HG02981 (cell line): ENCODE measurements around the gene TMEM263.
"Not testable (repeated sequence)": the region's sequence is repeated elsewhere in the genome, so short reads cannot be mapped to it uniquely, and the experiment has no call there.

ENCODE experiments used
- ATAC-seq: cut with Tn5 transposase; IDR thresholded peaks from one replicate; pipeline ENCODE4 v1.9.1; 2021; ENCODE audit warnings: mild to moderate bottlenecking, moderate library complexity; ENCODE audit not compliant: unreplicated experiment

TMEM263 gene

DNA sequence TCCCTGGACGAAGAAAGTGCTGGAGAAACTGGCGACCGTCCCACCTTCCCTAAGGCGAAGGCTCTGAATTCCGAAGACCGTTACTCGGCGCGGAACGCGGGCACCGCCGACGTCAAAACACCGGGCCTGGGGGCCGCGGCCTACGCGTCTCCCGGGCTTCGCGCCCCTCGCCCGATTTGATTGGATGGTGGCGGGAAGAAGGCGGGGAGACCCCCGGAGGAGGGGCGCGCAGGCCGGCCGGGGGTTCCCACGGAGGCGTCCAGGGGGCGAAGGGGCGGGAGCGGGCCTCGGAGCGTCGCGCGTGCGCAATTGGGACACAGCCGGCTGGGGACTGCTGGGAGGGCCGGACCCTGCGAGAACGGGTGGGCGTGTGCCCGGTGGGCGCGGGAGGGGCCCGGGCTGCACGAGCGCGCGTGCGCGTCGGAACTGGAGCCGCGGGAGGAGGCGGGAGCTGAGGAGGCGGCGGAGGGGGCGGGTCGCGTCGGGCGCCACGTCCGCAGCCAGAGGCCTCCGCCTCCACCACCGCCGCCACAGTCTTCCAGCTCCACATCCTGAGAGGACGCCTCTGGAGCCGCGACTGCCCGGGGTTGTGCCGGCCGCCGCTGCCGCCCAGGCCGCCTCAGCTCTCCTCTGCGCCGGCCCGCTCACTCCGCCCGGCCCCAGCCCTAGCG lies at the start of gene TMEM263:
TMEM263 (plus strand) TSS at position 531 of the 671 bp plus-strand sequence. CDS start 11,210 bp downstream, outside the sequence.
- peak; percentile 75 for ATAC-seq

DNA sequence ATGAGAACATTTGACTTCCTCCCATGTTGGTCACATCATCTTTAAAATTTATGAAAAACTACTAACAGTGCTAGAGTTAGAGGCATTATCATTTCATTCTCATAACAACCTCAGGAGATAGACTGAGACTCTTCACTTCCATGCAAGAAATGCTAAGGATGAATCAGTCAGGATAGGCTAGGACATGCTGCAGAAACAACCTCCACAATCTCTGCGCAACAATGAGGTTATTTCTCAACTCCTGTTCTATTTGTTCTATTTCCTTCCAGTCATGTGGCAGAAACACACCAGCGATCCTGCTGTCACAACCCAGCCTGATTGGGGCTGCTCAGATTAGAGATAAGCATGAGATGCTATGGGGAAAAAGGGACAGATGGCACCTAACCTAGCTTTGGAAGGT lies 49.0 kb upstream of the TMEM263 start:
- no peak for ATAC-seq

DNA sequence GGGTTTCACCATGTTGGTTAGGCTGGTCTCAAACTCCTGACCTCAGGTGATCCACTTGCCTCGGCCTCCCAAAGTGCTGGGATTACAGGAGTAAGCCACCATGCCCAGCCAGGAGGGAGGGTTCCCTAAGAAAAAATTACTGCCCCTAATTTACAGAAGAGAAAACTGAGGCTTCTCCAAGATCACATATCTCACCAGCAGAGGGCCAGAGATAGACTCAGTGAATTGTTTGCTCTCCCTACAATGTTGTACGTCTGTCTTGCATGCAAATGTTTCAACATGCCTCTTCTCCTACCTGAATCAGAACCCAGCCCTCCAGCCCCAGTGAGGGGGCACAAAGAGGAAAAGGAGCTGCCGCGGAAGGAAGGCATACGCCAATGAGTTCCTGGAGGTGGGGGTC lies 48.3 kb upstream of the TMEM263 start:
- ATAC-seq = no peak

DNA sequence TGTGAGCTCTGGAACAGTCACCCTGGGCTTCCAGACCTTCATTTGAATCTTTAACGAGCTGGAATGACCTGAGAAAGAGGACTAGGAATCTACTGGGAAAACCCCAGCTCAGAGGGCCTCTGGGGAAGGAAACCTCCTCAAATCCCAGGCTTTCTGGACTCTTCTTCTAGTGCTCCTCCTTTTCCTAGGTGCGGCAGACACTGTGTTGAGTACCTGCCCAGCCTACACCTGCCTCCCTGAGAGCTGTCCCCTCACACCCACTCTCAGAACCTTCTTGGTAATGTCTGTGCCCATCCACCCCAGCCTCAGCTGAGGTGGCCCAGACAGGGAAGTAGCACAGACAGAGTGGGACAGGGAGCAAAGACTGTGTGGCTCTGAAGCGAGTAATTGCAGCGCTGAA lies 47.9 kb upstream of the TMEM263 start:
- no peak for ATAC-seq

DNA sequence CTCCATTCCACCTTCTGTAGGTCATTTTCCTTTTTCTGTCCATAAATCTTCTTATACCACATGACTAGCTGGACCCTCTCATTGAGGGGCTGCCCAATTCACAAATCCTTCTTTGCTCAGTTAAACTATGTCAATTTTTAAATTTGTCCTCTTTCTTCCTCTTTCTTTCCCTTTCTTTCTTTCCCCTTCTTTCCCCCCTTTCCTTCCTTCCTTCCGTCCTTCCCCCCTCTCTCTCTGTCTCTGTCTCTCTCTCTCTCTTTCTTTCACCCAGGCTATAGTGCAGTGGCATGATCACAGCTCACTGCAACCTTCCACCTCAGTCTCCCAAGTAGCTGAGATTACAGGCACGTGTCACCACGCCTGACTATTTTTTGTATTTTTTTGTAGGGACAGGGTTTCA lies 47.1 kb upstream of the TMEM263 start:
- ATAC-seq = no peak

DNA sequence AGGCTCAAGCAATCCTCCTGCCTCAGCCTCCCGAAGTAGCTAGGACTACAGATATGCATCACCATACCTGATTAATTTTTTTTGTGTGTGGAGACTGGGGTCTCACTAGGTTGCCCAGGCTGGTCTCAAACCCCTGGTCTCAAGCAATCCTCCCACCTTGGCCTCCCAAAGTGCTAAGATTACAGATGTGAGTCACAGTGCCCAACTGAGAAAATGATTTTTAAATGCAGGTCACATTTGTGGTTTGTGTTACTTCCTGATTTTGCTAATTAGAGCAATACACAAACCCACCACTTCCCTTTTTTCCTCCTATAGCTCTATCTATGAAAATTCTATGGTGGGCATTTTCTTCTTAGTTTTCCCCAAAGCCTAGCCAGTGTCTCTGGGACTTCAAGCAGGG lies 45.5 kb upstream of the TMEM263 start:
- ATAC-seq = peak; percentile 65

DNA sequence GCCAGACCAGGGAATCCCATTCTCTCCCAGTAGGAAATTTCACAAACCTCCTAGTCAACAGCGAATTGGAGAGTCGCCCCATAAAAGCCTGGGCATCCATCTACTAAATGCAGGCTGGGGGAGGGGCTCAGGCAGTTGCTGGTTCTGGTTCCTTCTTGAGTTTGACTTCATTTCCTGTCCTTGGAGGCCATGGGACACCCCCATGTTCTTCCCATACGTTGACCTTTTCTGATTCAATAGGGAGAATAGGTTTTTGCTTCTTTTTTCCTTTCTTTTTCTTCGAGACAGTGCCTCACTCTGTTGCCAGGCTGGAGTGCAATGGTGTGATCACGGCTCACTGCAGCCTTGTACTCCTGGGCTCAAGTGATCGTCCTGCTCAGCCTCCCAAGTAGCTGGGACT lies 44.1 kb upstream of the TMEM263 start:
- ATAC-seq = no peak

DNA sequence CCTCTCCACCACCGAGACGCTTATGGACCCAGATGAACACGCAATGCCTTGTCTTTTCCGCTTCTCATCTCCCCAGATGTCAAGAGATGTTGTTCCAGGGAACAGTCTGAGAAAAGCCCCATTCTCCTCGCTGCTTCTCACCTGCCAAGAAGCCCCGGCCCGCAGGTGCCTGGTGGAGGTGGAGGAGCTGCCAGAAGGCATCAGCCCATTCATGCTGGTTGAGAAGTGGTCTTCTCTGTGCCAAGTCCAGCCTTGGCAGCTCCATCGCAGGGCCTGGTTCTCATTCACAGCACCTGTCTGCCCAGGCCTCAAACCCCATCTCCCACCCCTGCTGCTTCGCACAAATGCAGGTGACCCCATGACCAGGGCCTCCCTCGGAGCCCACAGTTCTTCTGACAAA lies 42.3 kb upstream of the TMEM263 start:
- ATAC-seq = no peak

DNA sequence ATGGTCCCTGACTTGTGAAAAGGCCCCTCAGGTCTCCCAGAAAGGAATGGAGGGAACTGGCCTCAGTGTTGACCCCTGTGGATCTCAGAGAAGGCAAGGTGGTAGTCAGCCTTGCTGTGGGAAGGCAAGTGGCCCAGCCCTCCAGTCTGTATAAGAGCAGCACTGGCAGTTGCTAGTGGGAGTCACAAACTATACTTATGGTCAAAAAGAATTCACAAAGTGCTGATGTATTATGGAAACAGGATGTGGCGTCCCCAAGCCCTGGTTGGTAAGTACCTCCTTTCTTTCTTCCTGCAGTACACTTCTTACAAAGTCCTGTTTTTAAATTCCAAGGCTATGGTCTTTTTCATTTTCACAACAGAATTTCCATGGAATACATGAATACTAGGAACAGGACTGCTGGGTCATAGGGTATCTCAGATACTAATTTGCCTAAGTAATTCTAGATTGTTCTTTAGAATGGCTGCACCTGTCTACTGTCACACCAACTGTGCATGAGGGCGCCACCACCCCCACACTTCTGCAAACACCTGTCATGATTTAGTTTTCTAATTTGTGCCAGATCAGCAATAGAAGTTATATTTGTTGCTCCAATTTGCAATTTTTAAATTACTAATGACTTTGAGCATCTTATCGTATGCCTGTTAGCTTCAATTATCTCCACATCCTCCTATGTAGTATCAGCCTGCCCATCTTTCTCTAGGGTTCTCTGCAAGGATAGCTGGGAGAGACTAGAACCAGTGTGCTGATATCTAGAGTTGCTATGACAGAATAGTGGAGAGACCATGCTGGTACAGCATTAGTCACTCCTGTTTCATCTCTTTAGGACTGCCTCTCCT lies 40.7 kb upstream of the TMEM263 start:
- ATAC-seq = peak; percentile 81

DNA sequence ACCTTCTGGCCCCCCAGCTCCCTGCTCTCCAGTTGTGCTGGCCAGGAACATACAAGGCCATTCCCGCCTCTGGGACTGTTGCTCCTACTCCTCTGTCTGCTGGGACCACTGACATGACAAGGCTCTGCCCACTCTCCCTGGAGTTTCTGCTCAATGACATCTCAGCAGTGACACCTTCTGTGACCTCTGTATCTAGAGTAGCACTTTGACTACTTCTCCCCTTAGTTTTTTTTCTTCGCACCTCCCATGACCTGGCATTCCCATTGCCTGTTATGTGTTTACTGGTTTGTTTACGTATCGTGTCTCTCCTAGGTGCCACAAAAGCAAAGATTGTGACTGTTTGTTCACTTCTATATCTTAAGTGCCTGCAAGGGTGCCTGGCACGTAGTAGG lies 40.1 kb upstream of the TMEM263 start:
- no peak for ATAC-seq

DNA sequence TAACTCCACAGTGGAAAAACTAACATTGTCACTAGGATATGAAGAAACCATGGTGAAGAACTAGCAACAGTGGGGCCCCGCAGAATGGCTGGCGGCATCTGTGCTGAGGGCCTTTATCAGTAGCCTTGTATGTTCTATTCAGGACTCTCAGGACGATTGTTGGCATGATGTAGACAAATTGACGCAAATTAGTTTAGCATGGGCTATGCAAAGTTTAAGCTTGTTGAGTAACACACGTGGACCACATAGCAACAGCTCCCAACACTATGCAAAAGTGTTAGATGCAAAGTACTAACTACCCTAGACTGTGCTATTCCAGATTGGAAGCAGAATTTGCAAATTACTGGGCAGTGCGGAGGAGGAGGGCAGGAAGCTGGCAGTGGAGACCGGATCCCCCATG lies 38.2 kb upstream of the TMEM263 start:
- no peak for ATAC-seq

DNA sequence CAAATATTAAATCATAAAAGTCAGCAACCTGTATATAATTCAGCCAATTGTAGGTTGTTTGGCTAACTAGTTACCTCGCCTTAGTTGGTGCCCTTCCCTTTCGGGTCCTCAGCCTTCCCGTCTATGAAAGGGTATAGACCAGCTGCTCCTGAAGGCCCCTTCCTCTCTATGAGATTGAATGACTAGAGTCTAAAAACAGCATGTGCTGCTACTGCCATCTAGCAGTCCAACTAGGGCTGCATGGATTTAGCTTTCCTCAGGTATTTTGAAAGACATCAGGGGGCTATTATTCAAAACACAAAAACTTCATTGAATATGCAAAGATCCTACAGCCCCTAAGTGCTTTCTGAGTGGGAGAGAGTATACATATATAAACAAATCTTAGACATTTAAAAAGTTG lies 37.0 kb upstream of the TMEM263 start:
- no peak for ATAC-seq

DNA sequence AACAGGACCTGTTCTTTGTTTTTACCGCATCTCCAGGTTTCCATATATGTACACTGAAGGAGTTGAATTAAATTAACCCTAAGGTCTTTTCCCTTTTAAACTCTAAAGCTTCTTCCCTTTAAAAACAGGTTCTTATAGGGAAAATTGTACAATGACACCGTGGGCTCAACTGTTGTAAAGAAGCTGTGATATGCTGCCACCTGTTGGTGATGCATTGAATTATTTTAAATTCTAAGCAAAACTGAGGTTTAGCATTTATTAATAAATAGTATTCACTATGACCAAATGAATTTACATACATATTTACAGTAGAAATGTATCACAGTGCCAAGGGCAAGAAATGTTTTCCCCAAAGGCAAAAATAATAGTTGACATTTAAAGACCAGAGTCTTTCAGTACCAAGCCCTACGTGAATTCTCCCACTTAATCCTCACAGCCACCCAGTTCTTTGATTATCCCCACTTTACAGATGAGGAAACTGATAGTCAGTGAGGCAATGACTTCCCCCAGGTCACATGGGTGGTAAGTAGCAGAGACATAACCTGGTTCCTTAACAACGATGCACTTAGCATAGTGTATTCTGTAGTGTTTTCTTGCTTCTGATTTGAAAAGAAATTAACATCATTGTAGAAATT lies 35.7 kb upstream of the TMEM263 start:
- ATAC-seq = no peak

DNA sequence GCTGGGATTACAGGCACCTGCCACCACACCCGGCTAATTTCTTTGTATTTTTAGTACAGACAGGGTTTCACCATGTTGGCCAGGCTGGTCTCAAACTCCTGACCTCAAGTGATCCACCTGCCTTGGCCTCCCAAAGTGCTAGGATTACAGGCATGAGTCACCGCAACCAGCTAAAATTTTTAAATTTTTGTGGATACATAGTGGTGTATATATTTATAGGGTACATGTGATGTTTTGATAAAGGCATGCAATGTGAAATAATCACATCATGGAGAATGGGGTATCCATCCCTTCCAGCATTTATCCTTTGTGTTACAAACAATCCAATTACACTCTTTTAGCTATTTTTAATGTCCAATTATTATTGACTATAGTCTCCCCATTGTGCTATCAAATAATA lies 33.7 kb upstream of the TMEM263 start:
- not testable (repeated sequence) for ATAC-seq

DNA sequence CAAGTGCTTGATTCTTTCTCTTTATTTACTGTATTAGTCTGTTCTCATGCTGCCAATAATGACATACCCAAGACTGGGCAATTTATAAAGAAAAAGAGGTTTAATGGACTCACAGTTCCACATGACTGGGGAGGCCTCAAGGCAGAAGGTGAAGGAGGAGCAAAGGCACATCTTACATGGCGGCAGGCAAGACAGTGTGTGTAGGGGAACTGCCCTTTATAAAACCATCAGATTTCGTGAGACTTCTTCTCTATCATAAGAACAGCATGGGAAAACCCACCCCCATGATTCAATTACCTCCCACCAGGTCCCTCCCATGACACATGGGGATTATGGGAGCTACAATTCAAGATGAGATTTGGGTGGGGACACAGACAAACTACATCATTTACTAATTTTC lies 32.1 kb upstream of the TMEM263 start:
- not testable (repeated sequence) for ATAC-seq

DNA sequence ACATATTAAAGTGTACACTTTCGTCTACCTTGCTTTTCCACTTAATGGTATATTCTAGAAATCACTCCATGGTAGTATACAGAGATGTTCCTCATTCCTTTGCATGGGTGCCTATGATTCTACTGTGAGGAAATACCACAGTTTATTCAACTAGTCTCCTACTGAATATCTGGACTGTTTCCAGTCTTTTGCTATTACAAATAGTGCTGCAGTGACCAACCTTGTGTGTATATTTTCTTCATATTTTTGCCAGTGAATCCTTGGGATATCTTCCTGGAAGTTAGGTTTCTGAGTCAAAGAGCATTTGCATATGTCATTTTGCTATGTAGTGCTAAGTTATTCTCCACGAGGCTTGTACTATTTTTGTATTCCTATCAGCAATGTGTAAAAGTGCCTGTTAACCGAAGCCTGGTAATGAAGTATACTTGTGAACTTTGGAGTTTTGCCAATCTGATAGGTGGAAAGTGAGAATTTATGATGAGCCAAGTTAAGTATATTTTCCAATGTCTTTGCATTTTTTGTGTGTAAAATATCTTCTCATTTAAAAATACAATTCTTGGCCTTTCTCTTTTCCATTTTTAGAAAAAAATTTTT lies 31.3 kb upstream of the TMEM263 start:
- no peak for ATAC-seq

DNA sequence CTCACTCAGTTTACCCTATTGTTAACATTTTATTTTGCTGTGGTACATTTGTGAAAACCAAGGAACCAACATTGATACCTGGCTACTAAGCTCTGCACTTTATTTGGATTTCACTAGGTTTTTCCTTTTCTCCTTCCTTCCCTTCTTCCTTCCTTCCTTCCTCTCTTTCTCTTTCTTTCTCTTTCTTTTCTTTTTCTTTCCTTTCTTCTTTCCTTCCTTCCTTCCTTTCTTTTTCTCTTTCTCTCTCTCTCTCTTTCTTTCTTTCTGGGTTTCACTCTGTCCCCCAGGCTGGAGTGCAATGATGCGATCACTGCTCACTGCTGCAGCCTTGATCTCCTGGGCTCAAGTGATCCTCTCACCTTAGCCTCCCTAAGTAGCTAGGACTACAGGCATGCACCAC lies 29.1 kb upstream of the TMEM263 start:
- no peak for ATAC-seq

DNA sequence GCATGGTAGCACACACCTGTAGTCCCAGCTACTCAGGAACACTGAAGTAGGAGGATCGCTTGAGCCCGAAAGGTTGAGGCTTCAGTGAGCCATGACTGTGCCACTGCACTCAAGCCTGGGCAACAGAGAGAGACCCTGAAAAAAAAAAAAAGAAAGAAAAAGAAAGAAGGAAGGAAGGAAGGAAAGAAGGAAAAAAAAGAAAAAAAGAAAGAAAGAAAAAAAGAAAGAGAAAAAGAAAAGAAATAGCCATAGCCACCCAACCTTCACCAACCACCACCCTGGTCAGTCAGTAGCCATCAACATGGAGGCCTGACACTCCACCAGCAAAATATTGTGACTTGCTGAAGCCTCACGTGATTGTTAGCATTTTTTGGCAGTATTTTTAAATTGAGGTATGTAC lies 21.4 kb upstream of the TMEM263 start:
- ATAC-seq = no peak

DNA sequence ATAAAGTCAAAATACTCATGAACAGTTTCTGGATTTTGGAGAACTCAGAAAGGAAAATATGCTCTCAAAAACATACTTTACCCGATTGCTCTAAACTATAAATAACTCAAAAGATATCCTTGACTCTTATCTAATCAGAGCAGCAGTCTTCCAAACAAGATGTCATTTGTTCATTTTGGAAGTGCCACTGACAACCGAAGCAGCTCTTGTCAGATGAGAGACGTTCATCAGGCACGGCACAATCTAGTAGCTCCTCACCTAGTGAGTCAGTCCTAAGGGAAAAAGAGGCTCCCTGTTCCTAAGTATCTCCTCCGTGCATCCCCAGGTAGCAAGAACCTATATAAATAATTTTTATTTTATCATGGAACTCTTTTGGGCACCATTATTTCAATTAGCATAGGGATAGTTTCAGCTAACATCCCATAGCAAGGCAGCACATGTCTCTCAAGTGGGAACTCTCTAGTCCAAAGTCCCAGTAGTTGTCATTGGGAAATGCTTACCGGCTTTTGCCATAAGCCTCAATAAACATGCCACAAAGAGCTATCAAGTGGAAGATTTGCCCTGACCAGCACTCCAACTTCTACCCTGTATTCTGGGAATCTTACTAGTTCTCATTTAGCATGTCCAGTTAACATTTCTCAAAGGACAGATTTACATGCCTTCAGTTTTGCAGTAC lies 14.1 kb upstream of the TMEM263 start:
- no peak for ATAC-seq

DNA sequence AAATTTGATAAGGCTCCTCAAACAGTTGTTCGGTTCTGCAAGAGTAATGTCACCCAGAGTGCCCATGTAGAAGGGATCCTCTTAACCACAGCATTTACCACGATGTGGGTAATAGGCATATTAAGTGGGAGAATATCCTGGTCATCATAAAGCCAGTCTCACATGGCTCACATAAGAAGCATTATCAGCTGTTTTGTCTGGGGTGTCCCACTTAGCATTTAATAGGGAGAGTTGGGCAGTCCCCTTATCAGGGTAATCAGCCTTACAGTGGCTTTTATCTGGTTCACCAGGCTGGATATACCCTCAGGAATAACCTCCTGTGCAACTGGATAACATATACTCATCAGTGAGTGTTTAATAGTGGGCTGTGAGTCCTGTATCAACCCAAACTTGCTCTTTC lies 12.9 kb upstream of the TMEM263 start:
- no peak for ATAC-seq

DNA sequence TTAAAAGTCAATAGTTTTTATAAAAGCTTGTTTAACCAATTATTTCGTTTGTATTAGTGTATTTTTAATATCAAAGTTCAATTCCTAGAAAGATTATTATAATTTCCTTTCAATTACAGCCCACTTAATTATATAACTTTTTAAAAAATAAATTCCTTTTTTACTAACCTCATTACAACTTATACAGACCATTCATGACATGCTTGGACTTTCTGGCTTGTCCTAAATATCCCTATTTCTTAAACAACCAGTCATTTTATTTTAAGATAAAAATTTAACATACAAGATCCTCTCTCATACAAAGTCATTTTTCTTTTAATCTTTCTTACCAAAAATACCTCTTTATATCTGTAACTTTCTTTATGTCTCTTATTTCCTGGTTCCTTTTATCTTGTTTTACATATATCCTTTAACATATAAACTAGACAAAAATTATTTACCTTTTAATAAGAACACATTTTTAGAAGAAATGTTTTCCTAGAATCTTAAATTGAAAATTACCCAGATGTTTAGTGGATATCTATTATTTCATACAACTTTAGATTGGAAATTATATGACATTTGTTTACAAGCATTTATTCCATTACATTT lies 10.4 kb upstream of the TMEM263 start:
- no peak for ATAC-seq
